Measurements from ENCODE around the gene ADAMTS12. TPM values are rescaled to one million over a fixed set of nuclear protein-coding genes. Genes with fewer than 3 reads are reported as not detected.

The ADAMTS12 gene
- total RNA-seq, 1 experiment from 2014 or later = 0.05 TPM

DNA sequence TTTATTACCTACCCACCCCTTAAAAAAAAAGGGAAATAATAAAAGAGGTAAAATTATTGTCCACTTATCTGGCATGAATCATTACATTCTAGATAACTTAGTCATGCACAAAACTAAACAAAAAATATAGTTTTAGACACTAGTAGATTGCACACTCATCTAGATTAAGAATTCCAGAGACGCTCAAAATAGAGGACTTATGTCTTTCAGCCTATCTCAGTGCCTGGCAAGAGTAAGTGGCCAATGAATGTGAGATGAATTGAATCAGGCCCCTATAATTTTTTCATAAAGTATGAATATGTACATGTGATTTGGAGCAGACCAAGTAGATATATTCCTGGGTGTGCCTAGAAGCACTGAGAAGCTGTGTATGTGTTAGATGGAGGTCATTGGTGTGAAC is 42.4 kb upstream of the ADAMTS12 start (continued):
- no peak for TF ChIP-seq TCF7L2 (IDR thresholded peaks at IDR 0.05; ENCODE audit: borderline replicate concordance, extremely low read depth, insufficient read depth, insufficient read length)
- no peak for TF ChIP-seq FOSL1 (IDR thresholded peaks at IDR 0.05; ENCODE audit: low read depth)
- no peak for TF ChIP-seq CBX3 (IDR thresholded peaks at IDR 0.05; ENCODE audit: low read depth)
- no peak for TF ChIP-seq POLR2AphosphoS5 (IDR thresholded peaks at IDR 0.05; ENCODE audit: low read depth, low read length)
- TF ChIP-seq EGR1 (IDR thresholded peaks at IDR 0.05; ENCODE audit: low read depth) = no peak

DNA sequence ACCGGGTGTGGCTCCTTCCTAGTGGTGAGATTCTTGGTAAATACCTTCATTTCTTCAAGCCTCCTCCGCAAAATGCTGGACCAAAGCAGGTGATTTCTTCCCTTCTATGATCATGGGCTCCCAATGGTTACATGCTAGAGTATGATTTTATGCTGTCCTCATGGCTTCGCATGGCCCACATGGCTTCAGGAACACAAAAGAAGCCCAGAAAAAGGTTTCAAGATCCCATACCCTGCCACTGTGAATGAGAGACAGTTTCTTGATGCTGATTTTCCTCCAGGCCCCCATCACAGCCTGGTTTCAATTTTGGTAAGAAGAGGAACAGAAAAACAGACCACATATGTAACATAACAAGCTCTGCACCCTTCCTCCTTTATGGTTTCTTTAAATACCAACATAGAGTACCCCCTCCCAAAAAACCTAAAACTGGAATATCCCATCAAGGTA is 42.0 kb upstream of the ADAMTS12 start:
- Histone ChIP-seq H3K4me2 (ENCODE audit: low read length) (no peak overlapping the region), H3K79me2 (ENCODE audit: insufficient read depth, low read length) (no peaks in the 10 kb centered on the region), H3K9ac (ENCODE audit: low read length) (no peak overlapping the region), H3K4me3 (replicated peaks in 1 of 2; ENCODE audit: low read depth in 1 of 2, low read length in 2 of 2) (no peak overlapping the region), H3K27me3 (ENCODE audit: insufficient read depth, low read length) (peaks cover 29% of the 10 kb centered on the region), H3K4me1 (ENCODE audit: control insufficient read depth in 1 of 2, insufficient read depth in 2 of 2, low read length in 2 of 2) (no peaks in the 10 kb centered on the region), H3K9me2 (ENCODE audit: insufficient read depth) (no peaks in the 10 kb centered on the region), H3K36me3 (ENCODE audit: control insufficient read depth in 1 of 2, insufficient read depth in 2 of 2, low read length in 2 of 2) (no peaks in the 10 kb centered on the region), H3K9me3 (ENCODE audit: control insufficient read depth in 1 of 2, insufficient read depth in 1 of 2, low read depth in 1 of 2, low read length in 2 of 2) (no peaks in the 10 kb centered on the region), H4K20me1 (ENCODE audit: insufficient read depth) (no peaks in the 10 kb centered on the region), H3K27ac (ENCODE audit: low read depth, low read length) (no peak overlapping the region), H2AFZ (ENCODE audit: low read depth, low read length, poor library complexity, severe bottlenecking) (no peak overlapping the region)
- ChIA-PET POLR2A (interaction anchor here (1.2 kb wide), 1 partner anchor 345 kb away, joined by 3 read pairs; no protein-coding TSS in a partner anchor), RAD21 (ENCODE audit: low non-redundant PET in 1 of 2, low total read pairs in 2 of 2, uncharacterized antibody in 2 of 2, unreplicated experiment in 2 of 2) (no interaction called here), CTCF (interaction anchor here (1.2 to 2.9 kb wide), 4 partner anchors 36 to 499 kb away, joined by 3 to 30 read pairs (median 16); no protein-coding TSS in a partner anchor)
- ATAC-seq (no peak), DNase-seq (ENCODE audit: low read depth, low spot score) (no peak)
- TF ChIP-seq SRF (IDR thresholded peaks at IDR 0.05; ENCODE audit: low read depth) (no peak), POLR2A (IDR thresholded peaks at IDR 0.05; ENCODE audit: borderline replicate concordance, extremely low read depth, insufficient read depth, insufficient read length) (no peak), TCF7L2 (IDR thresholded peaks at IDR 0.05; ENCODE audit: borderline replicate concordance, extremely low read depth, insufficient read depth, insufficient read length) (no peak), YY1 (IDR thresholded peaks at IDR 0.05; ENCODE audit: extremely low read depth, insufficient replicate concordance, low read depth, low read length) (no peak), CBX3 (IDR thresholded peaks at IDR 0.05; ENCODE audit: low read depth) (no peak), EZH2phosphoT487 (IDR thresholded peaks at IDR 0.05; ENCODE audit: borderline replicate concordance) (no peak)
- TF ChIP-seq, protein P1, sequence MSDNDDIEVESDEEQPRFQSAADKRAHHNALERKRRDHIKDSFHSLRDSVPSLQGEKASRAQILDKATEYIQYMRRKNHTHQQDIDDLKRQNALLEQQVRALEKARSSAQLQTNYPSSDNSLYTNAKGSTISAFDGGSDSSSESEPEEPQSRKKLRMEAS (IDR thresholded peaks at IDR 0.05) = no peak
- intact Hi-C loops (cut with micrococcal nuclease) = loop anchor here (1.0 kb wide), 2 partner anchors 463 to 497 kb away; no protein-coding TSS in a partner anchor
- no TSS peak for BruUV-seq (replicated peaks)

Measured in HCT116 (cell line).